Activated CD8-positive, alpha-beta memory T cell treated with anti-CD3 and anti-CD28 coated beads for 48 hours (primary cell): ENCODE data around the gene CD69.

ENCODE experiments used
- DNase-seq, 3 experiments: peaks; one replicate each; pipeline ENCODE4 v3.0.0-alpha.2; 2020; ENCODE audit warnings: low read depth in 2 of 3, low spot score in 2 of 3

Gene CD69

GRCh38 chr12:9782547-9783382 lies 22.1 kb upstream of the CD69 start:
- DNase-seq = no peak

- DNase-seq = no peak
Observed at GRCh38 chr12:9781360-9781759, 20.7 kb upstream of the CD69 start.

GRCh38 chr12:9779209-9779608 lies 18.5 kb upstream of the CD69 start:
- DNase-seq = no peak

GRCh38 chr12:9776781-9777180 lies 16.1 kb upstream of the CD69 start:
- no peak for DNase-seq

GRCh38 chr12:9773216-9773877 lies 12.6 kb upstream of the CD69 start:
- DNase-seq = no peak

GRCh38 chr12:9763025-9763424 lies 2.3 kb upstream of the CD69 start:
- no peak for DNase-seq

GRCh38 chr12:9762369-9762768 lies 1.7 kb upstream of the CD69 start:
- DNase-seq = no peak

GRCh38 chr12:9761419-9761781 lies 699 bp upstream of the CD69 start:
- no peak for DNase-seq

GRCh38 chr12:9760120-9760519 lies 581 bp downstream of the CD69 start:
- DNase-seq = no peak

GRCh38 chr12:9759694-9760093 lies 1.0 kb downstream of the CD69 start:
- no peak for DNase-seq

GRCh38 chr12:9758119-9758518 lies 2.6 kb downstream of the CD69 start:
- DNase-seq = no peak

GRCh38 chr12:9757433-9758025 lies 3.2 kb downstream of the CD69 start:
- no peak for DNase-seq

- DNase-seq = no peak
Observed at GRCh38 chr12:9756706-9757105, 4.0 kb downstream of the CD69 start.

GRCh38 chr12:9756170-9756569 lies 4.5 kb downstream of the CD69 start:
- DNase-seq = no peak

- DNase-seq = no peak
Observed at GRCh38 chr12:9755567-9755966, 5.1 kb downstream of the CD69 start.

- no peak for DNase-seq
Observed at GRCh38 chr12:9755035-9755434, 5.7 kb downstream of the CD69 start.

- no peak for DNase-seq
Observed at GRCh38 chr12:9754099-9754927, 6.4 kb downstream of the CD69 start.

GRCh38 chr12:9753498-9753897 lies 7.2 kb downstream of the CD69 start:
- DNase-seq = no peak

GRCh38 chr12:9753073-9753472 lies 7.6 kb downstream of the CD69 start:
- DNase-seq = no peak

- no peak for DNase-seq
Observed at GRCh38 chr12:9752145-9752933, 8.4 kb downstream of the CD69 start.
